Activated naive CD8-positive, alpha-beta T cell treated with anti-CD3 and anti-CD28 coated beads, Interleukin-2, amount 50 U/mL, for 24 hours (primary cell): ENCODE data around the gene PCBP4.
"Not testable (repeated sequence)": the region's sequence is repeated elsewhere in the genome, so short reads cannot be mapped to it uniquely, and the experiment has no call there.

Source experiments
- ATAC-seq: fragments of 150-1000 bp; cut with Tn5 transposase; one replicate; pipeline ENCODE4 v1.10.0; 2021
- DNase-seq: peaks from one replicate; pipeline ENCODE4 v3.0.0; 2021
- H3K27ac Mint-ChIP-seq: one replicate; pipeline ENCODE4 v1.8.0; 2021; ENCODE audit warnings: mild to moderate bottlenecking, mixed read lengths
- H3K27me3 Mint-ChIP-seq: one replicate; pipeline ENCODE4 v1.8.0; 2021; ENCODE audit warnings: mixed read lengths
- H3K36me3 Mint-ChIP-seq: one replicate; pipeline ENCODE4 v1.8.0; 2021; ENCODE audit warnings: low read depth, mixed read lengths
- H3K4me1 Mint-ChIP-seq: one replicate; pipeline ENCODE4 v1.8.0; 2021; ENCODE audit warnings: mixed read lengths
- H3K4me3 Mint-ChIP-seq: one replicate; pipeline ENCODE4 v1.8.0; 2021; ENCODE audit warnings: mild to moderate bottlenecking, moderate library complexity, mixed read lengths
- H3K9me3 Mint-ChIP-seq: one replicate; pipeline ENCODE4 v1.8.0; 2021; ENCODE audit warnings: mixed read lengths

The PCBP4 gene

DNA sequence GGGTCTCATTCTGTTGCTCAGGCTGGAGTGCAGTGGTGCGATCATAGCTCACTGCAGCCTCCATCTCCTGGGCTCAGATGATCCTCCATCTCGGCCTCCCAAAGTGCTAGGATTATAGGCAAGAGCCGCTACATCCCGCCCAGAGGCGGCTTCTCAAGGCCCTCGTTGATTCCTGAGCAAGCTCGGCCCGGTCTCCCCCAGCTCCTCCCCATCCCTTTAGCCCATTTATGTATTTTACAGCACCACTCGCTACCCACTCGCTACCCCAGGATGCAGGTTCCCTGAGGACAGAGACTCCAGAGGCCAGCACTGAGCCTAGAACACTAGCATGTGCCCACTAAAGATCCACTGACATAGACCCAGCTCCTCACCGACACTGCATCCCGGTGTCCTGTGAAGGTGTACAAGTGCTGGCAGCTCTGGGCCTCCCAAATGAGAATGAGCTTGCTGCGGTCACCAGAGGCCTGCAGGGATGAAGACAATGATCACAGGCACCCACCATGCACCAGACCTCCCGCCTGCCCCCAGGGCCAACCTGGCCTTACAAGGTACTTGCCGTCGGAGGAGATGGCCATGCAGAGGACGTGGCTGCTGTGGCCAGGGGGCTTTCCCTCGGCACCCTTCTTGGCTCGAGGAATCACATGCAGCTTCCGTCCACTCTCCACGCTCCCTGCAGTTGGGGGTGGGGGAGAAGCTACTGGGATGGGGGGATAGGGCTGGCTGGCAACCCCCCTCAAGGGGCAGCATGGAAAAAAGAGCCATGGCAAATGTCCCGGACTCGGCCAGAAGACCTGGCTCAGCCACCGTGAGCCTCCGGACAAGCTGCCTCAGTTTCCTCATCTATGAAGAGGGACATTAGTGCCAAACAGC lies 31.1 kb downstream of the PCBP4 start:
- H3K36me3 Mint-ChIP-seq, result peaks cover 39% of the 10 kb centered on the region
- no peak for DNase-seq
- peaks cover 23% of the 10 kb centered on the region for H3K4me1 Mint-ChIP-seq
- no peaks in the 10 kb centered on the region for H3K27me3 Mint-ChIP-seq
- no peak overlapping the region for H3K27ac Mint-ChIP-seq
- no peak for ATAC-seq
- H3K4me3 Mint-ChIP-seq, result no peak overlapping the region
- no peaks in the 10 kb centered on the region for H3K9me3 Mint-ChIP-seq

DNA sequence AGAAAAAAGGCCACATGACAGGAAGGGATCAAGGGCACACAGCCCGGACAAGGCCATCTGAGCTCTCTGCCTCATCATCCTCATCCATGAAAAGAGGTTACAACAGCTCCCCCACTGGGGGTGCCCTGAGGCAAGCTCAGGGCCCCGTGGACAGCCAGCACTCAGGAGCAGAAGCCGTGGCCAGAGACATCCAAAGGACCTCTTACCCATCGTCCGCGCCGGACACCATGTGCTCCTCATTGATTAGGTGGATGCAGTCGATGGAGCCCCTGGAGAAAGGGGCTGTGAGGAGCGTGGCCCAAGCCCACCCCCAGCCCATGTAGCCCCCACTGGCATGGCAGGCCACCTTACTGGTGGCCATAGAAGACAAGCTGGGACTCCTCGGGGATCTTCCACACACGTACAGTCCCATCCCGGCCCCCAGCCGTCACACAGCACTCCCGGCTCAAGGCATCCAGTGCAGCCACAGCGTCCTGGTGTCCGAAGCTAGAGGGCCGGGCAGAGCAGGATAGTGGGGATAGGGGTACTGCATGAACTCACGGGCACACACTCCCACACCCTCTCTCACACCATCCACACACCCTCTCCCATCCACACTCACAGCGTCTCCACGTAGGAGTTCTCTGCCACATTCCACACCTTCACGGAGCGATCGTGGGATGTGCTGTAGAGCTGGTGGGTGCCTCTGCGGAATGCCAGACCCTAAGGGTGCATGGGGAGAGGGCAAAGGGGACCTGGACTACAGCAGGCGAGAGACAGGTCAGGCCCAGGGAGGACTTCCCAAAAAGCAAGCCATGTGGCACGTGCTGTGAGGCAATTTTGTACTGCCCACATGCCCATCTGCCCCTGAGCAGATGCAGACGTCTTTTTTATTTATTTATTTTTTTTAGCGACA lies 32.0 kb downstream of the PCBP4 start:
- no peak for ATAC-seq
- no peak overlapping the region for H3K27ac Mint-ChIP-seq
- H3K27me3 Mint-ChIP-seq, result no peaks in the 10 kb centered on the region
- peaks cover 40% of the 10 kb centered on the region for H3K36me3 Mint-ChIP-seq
- no peak for DNase-seq
- H3K4me3 Mint-ChIP-seq, result no peak overlapping the region
- H3K4me1 Mint-ChIP-seq, result peaks cover 15% of the 10 kb centered on the region
- no peaks in the 10 kb centered on the region for H3K9me3 Mint-ChIP-seq

DNA sequence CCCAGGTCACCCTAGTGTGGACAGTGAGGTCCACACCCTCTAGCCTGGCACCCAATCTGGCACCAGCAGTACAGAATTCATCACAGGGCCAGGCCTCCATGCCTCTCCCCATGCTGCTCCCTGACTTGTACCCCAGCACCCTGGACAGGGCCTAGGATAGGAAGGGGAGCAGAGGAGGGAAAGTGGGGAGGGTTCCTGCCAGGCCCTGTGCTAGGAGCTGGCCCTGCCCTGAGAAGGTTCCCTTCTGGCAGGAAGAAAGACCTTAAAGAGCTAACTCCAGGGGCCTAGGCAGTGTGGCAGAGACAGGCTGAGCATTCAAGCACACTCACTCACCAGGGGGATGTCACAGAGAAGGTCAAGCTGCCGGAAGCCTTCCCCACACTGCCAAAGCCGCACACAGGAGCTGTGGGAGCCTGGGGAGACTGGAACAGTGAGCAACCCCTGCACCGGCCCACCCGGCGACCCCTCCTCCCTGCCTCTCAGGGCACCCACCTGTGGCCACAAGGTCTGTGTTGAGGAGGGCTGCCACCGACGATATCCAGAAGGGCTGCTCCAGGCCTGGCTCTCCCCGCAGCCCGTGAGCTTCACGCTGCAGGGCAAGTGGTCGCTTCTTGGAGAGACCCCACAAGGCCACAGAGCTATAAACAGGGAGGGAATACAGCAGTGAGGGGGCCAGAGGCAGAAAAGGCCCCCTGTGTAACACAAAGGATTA lies 33.0 kb downstream of the PCBP4 start:
- no peaks in the 10 kb centered on the region for H3K9me3 Mint-ChIP-seq
- H3K27ac Mint-ChIP-seq, result no peak overlapping the region
- no peak for DNase-seq
- H3K4me3 Mint-ChIP-seq, result no peak overlapping the region
- H3K36me3 Mint-ChIP-seq, result peaks cover 40% of the 10 kb centered on the region
- ATAC-seq, result no peak
- peaks cover 6% of the 10 kb centered on the region for H3K4me1 Mint-ChIP-seq
- no peaks in the 10 kb centered on the region for H3K27me3 Mint-ChIP-seq

DNA sequence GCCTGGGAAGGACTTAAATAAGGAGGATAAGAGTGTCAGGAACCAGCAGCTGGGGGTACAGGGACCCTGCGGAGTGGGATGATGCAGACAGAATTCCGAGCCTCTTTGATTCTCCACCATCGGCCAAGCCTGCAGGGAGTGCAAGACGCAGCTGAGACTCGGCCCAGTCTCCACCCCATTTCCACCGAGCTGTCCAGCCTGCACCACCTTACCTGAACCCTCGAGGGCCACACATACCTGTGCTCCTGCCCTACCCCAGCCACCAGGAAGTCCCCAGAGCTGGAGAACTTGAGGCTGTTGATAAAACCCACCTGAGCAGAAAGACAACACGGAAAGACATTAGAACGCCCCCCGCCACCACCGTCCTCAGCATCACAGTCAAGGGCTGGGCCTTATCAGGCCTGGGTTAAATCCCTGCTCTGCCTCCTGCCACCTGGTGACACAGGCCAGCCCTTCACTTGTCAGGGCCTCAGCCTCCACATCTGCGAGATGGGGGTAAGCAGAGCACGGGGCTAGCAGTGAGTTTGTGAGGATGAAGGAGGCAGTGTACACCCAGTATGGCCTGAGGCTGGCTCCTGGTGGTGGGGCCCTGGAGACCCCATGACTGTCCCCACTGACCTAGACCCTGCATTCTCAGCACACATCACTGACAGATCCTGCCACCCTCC lies 33.6 kb downstream of the PCBP4 start:
- Mint-ChIP-seq H3K9me3 (no peaks in the 10 kb centered on the region), H3K4me1 (peaks cover 3% of the 10 kb centered on the region), H3K27me3 (no peaks in the 10 kb centered on the region), H3K4me3 (no peak overlapping the region), H3K36me3 (peaks cover 36% of the 10 kb centered on the region), H3K27ac (no peak overlapping the region)
- DNase-seq, result no peak
- ATAC-seq, result no peak

DNA sequence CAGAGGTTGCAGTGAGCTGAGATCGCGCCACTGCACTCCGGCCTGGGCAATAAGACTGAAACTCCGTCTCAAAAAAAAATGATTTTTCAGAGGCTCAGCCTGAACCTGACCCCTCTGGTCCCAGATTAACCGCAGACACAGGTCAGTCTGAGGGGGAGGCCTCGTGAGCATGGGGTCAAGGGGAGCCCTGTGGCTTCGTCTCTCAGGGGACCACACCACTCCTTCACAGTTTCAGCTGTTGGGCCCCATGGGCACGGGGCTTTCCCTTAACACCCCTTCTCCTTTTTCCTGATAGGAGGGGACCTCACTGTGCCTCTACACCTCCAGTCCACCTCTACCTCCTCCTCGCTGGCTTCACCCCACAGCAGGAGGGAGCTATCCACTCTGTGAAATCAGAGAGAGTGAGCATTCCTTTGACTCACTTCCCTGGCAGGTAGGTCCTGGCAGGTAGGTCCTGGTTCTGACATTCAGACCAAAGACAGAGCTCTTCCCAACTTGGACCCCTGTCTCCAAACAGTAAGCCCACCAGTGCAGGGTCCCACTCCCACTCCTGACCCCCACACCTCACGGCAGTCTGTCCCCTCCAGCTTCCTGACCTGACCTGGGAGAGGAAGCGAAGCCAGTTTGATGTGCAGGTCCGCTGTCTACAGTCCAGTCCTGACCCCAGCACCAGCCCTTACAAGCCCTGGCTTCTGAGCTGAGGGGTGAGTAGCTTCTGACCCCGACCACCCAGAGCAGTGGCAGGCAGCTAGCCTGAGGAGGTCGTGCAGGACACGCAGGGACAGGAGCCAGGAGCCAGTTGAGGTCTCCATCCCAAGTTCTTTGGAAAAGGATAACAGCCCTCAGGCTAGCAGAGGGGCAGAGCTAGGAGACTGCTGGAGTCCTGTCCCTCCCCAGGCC lies 34.5 kb downstream of the PCBP4 start:
- peaks cover 33% of the 10 kb centered on the region for H3K36me3 Mint-ChIP-seq
- H3K4me3 Mint-ChIP-seq, result no peak overlapping the region
- H3K9me3 Mint-ChIP-seq, result no peaks in the 10 kb centered on the region
- no peaks in the 10 kb centered on the region for H3K4me1 Mint-ChIP-seq
- H3K27ac Mint-ChIP-seq, result no peak overlapping the region
- ATAC-seq (no peak), DNase-seq (no peak)
- no peaks in the 10 kb centered on the region for H3K27me3 Mint-ChIP-seq

DNA sequence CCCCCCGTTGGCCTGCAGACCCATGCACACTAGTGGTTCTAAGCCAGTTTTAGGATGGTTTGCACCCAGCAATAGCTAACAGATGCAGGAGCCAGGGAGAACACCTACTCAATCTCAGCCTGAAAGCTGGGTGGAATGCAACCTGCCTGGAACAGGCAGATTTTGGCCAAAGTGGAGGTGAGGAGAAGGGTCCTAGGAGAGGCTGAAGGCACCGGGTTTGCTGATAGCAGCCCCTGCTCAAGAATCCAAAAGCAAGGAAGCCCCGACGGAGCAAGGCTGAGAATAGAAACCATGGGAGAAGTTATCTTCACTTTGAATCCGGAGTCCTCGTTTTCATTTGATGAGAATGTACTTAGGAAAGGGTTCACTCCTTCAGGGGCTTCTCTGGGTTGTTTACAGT lies 35.5 kb downstream of the PCBP4 start:
- Mint-ChIP-seq H3K36me3 (peaks cover 26% of the 10 kb centered on the region), H3K27me3 (no peaks in the 10 kb centered on the region), H3K27ac (no peak overlapping the region), H3K9me3 (no peaks in the 10 kb centered on the region), H3K4me3 (no peak overlapping the region), H3K4me1 (no peaks in the 10 kb centered on the region)
- no peak for DNase-seq
- no peak for ATAC-seq

DNA sequence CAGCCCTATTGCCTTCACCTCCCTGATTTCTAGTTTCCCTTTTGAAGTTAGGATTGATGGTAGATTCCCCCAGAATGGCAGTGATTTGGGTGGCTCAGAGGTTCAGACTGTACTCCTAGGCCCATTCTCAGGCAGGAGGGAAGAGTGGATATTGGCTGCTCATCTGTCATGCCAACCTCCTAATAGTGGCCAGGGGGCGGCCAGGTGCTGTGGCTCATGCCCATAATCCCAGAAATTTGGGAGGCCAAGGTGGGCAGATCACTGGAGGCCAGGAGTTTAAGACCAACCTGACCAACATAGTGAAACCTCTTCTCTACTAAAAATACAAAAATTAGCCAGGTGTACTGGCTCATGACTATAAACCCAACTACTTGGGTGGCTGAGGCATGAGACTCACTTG lies 36.8 kb downstream of the PCBP4 start:
- Mint-ChIP-seq H3K4me3 (no peak overlapping the region), H3K27ac (no peak overlapping the region), H3K27me3 (no peaks in the 10 kb centered on the region), H3K4me1 (no peaks in the 10 kb centered on the region), H3K36me3 (peaks cover 26% of the 10 kb centered on the region), H3K9me3 (no peaks in the 10 kb centered on the region)
- ATAC-seq (no peak), DNase-seq (no peak)

DNA sequence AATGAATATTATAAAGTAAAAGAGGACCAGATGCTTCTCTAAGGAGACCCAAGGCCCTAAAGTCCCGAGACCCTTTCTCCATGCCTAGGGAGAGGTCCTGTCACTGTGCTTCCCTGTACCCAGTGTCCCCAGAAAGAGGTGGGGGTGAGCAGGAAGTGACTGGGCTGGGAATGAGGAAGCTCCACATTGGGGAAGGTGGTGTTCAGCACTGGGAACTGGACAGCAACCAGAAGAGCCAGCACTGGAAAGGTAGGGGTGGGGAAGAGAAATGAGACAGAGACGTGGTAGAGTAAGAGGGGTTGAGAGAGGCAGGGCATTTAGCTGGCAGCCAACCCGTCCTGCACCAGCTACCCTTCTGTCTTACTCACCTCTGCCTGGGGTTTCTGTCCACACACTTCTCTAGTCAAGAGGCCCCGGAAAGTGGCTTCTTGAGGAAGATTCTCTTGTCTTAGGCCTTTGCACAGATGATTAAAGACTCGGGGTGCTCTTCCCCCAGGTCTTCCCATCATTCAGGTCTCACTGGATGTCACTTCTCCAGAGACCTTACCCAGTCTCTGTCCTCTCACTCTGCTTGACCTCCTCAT lies 37.7 kb downstream of the PCBP4 start:
- Mint-ChIP-seq H3K27ac (no peak overlapping the region), H3K27me3 (no peaks in the 10 kb centered on the region), H3K36me3 (peaks cover 25% of the 10 kb centered on the region), H3K4me1 (no peaks in the 10 kb centered on the region), H3K9me3 (no peaks in the 10 kb centered on the region), H3K4me3 (no peak overlapping the region)
- DNase-seq (no peak), ATAC-seq (no peak)

DNA sequence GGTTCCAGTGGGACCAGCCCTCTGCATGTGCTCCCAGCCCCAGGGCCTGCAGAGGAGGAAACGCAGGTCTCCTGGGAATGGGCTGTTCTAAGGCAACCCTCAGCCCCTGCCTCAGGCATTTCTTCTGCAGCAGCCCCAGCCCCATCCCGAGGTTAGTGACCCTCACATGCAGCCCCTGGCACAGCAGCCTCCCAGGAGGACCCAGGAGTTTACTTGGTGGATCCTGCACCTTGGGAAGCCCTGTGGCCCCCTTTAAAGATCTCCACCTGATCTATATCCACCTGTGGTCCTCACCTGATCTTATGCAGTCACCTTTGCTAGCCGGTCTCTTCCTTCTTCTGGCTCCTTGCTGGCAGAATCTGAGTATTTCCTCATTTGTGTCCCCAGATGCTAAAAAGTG lies 38.3 kb downstream of the PCBP4 start:
- peaks cover 22% of the 10 kb centered on the region for H3K36me3 Mint-ChIP-seq
- ATAC-seq, H3K9me3 Mint-ChIP-seq, DNase-seq, H3K27me3 Mint-ChIP-seq, H3K4me1 Mint-ChIP-seq, H3K27ac Mint-ChIP-seq, H3K4me3 Mint-ChIP-seq: not testable (repeated sequence)

DNA sequence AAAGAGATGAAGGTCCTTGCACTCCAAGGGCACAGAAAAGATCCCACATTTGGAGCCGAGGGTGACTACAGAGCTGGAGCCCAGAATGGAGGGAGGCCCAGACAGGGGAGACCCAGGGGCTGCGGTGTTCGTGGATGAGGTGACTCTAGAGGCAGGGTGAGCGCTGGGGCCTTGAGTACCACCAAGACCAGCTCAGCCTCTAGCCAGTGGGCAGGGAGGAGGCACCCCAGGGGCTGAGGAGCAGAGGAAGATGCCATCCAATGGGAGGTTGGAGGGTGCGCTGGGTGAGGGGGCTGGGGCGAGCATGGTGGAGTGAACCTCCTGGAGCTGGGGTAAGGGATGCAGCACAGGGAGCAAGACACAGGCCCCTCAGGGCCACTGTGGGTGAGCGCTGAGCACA lies 38.8 kb downstream of the PCBP4 start:
- Mint-ChIP-seq H3K4me1 (no peaks in the 10 kb centered on the region), H3K9me3 (no peaks in the 10 kb centered on the region), H3K27ac (no peak overlapping the region), H3K36me3 (peaks cover 18% of the 10 kb centered on the region), H3K4me3 (no peak overlapping the region), H3K27me3 (no peaks in the 10 kb centered on the region)
- DNase-seq (no peak), ATAC-seq (no peak)

DNA sequence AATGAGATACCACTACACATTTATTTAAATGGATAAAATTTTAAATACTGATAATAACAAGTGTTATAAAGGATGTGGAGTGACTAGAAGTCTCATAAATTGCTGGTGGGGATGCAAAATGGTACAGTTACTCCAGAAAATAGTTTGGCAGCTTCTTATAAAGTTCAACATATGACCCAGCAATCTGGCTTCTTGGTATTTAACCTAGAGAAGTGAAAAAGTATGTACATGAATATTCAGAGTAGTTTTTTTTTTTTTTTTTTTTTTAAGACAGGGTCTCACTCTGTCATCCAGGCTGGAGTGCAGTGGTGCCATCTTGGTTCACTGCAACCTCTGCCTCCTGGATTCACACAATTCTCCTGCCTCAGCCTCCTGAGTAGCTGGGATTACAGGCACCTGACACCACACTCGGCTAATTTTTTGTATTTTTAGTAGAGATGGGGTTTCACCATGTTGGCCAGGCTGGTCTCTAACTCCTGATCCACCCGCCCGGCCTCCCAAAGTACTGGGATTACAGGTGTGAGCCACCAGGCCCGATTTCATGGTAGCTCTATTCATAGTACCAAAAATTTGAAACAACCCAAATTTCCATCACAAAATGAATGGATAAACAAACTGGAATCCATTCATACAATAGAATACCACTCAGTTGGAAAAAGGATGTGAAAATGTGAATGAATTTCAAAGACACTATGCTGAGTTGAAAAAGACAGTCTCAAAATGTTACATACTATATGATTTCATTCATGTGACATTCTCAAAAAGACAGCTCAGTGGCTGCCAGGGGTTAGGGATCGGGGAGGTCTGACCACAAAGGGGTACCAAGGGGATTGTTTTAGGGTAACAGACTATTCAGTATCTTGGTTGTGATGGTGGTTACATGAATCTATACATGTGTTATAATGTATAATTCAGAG lies 39.9 kb downstream of the PCBP4 start:
- Mint-ChIP-seq H3K9me3 (no peaks in the 10 kb centered on the region), H3K4me1 (no peaks in the 10 kb centered on the region), H3K27me3 (peaks cover 1% of the 10 kb centered on the region), H3K36me3 (peaks cover 14% of the 10 kb centered on the region), H3K4me3 (no peak overlapping the region), H3K27ac (no peak overlapping the region)
- ATAC-seq (no peak), DNase-seq (no peak)

DNA sequence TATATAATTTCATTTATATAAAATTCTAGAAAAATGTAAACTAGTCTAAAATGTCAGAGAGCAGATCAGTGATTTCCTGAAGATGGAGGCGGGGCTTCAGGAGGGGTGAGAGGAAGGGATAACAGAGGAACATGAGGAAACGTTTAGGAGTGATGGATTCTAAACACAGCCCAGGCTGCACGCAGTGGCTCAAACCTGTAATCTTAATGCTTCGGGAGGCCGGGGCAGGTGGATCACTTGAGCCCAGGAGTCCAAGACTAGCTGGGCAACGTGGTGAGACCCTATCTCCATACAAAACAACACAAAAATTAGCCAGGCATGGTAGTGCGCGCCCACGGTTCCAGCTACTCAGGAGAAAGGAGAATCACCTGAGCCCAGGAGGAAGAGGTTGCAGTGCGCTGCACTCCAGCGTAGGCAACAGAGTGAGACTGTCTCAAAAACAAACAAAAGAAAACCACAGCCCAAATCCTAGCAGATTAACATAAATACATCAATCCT lies 46.1 kb downstream of the PCBP4 start:
- ATAC-seq (no peak), DNase-seq (no peak)
- H3K9me3 Mint-ChIP-seq, result no peaks in the 10 kb centered on the region
- no peak overlapping the region for H3K27ac Mint-ChIP-seq
- peaks cover 8% of the 10 kb centered on the region for H3K27me3 Mint-ChIP-seq
- H3K4me3 Mint-ChIP-seq, result no peak overlapping the region
- H3K36me3 Mint-ChIP-seq, result no peaks in the 10 kb centered on the region
- no peaks in the 10 kb centered on the region for H3K4me1 Mint-ChIP-seq
